Measurements from ENCODE around the gene MIF4GD. TPM values are rescaled to one million over a fixed set of nuclear protein-coding genes. Genes with fewer than 3 reads are reported as not detected.

Gene MIF4GD
- 19.0 to 21.6 TPM (median 20.4 TPM) in 3 replicates for total RNA-seq
- long read RNA-seq, transcript MIF4GD-202 (6 exons, 1,306 nt), result major isoform, 20 of 44 reads
- long read RNA-seq, transcript MIF4GD-214 (5 exons, 1,230 nt), result minor isoform, 8 of 44 reads
- long read RNA-seq, transcript MIF4GD-208 (7 exons, 1,419 nt), result minor isoform, 7 of 44 reads
- long read RNA-seq, partial matches to known transcripts, result 3 of 44 reads
- long read RNA-seq, other reads (novel, unspliced or antisense), result 2 of 44 reads

- H3K27ac Mint-ChIP-seq (ENCODE audit: unreplicated experiment), result peak within 1 kb of the TSS; percentile 91
Measured at GRCh38 chr17:75270966-75271232, at the start of gene MIF4GD. TSS of gene MIF4GD (minus strand) at chr17:75271231. CDS start at chr17:75270195, 1,036 bp downstream.

GRCh38 chr17:75319904-75320691 is 49.1 kb upstream of the MIF4GD start:
- H3K27me3 Mint-ChIP-seq (ENCODE audit: low read depth), result no peaks in the 10 kb centered on the region
- H3K9me3 Mint-ChIP-seq (ENCODE audit: low read depth), result no peaks in the 10 kb centered on the region
- DNase-seq (ENCODE audit: low spot score), result no peak
- H3K27ac Mint-ChIP-seq (ENCODE audit: unreplicated experiment), result peak overlapping the region; percentile 10
- peaks cover 6% of the 10 kb centered on the region for H3K36me3 Mint-ChIP-seq (ENCODE audit: low read depth)
- no peak for TF ChIP-seq CTCF (IDR thresholded peaks at IDR 0.05)
- no peak overlapping the region for H3K4me3 Mint-ChIP-seq (ENCODE audit: unreplicated experiment)
- no peaks in the 10 kb centered on the region for H3K4me1 Mint-ChIP-seq (ENCODE audit: low read depth)

More at GRCh38 chr17:75270966-75271232, at the start of gene MIF4GD:
- Mint-ChIP-seq H3K36me3 (ENCODE audit: low read depth) (peaks cover 5% of the 10 kb centered on the region), H3K4me1 (ENCODE audit: low read depth) (peaks cover 20% of the 10 kb centered on the region), H3K9me3 (ENCODE audit: low read depth) (no peaks in the 10 kb centered on the region), H3K4me3 (ENCODE audit: unreplicated experiment) (peak within 1 kb of the TSS; percentile 76), H3K27me3 (ENCODE audit: low read depth) (no peaks in the 10 kb centered on the region)
- TF ChIP-seq CTCF (IDR thresholded peaks at IDR 0.05), result no peak
- DNase-seq (ENCODE audit: low spot score), result no peak

GRCh38 chr17:75318615-75319222 is 47.7 kb upstream of the MIF4GD start:
- TF ChIP-seq CTCF (IDR thresholded peaks at IDR 0.05), result no peak
- H3K36me3 Mint-ChIP-seq (ENCODE audit: low read depth), result peaks cover 6% of the 10 kb centered on the region
- no peaks in the 10 kb centered on the region for H3K4me1 Mint-ChIP-seq (ENCODE audit: low read depth)
- no peaks in the 10 kb centered on the region for H3K9me3 Mint-ChIP-seq (ENCODE audit: low read depth)
- no peak overlapping the region for H3K27ac Mint-ChIP-seq (ENCODE audit: unreplicated experiment)
- no peak overlapping the region for H3K4me3 Mint-ChIP-seq (ENCODE audit: unreplicated experiment)
- no peaks in the 10 kb centered on the region for H3K27me3 Mint-ChIP-seq (ENCODE audit: low read depth)
- no peak for DNase-seq (ENCODE audit: low spot score)

- Mint-ChIP-seq H3K36me3 (ENCODE audit: low read depth) (peaks cover 6% of the 10 kb centered on the region), H3K27me3 (ENCODE audit: low read depth) (no peaks in the 10 kb centered on the region), H3K27ac (ENCODE audit: unreplicated experiment) (no peak overlapping the region), H3K4me1 (ENCODE audit: low read depth) (no peaks in the 10 kb centered on the region), H3K9me3 (ENCODE audit: low read depth) (no peaks in the 10 kb centered on the region), H3K4me3 (ENCODE audit: unreplicated experiment) (no peak overlapping the region)
- DNase-seq (ENCODE audit: low spot score), result no peak
- no peak for TF ChIP-seq CTCF (IDR thresholded peaks at IDR 0.05)
Measured at GRCh38 chr17:75318211-75318610, 47.2 kb upstream of the MIF4GD start.

- no peak for TF ChIP-seq CTCF (IDR thresholded peaks at IDR 0.05)
- Mint-ChIP-seq H3K27ac (ENCODE audit: unreplicated experiment) (no peak overlapping the region), H3K4me3 (ENCODE audit: unreplicated experiment) (no peak overlapping the region), H3K27me3 (ENCODE audit: low read depth) (no peaks in the 10 kb centered on the region), H3K9me3 (ENCODE audit: low read depth) (no peaks in the 10 kb centered on the region), H3K4me1 (ENCODE audit: low read depth) (no peaks in the 10 kb centered on the region), H3K36me3 (ENCODE audit: low read depth) (peaks cover 6% of the 10 kb centered on the region)
- DNase-seq (ENCODE audit: low spot score), result no peak
Measured at GRCh38 chr17:75317671-75318070, 46.6 kb upstream of the MIF4GD start.

All from chondrocyte (in vitro differentiated cells).